IPS-20b (cell line): Measurements from ENCODE around the gene PPM1F.
"Not testable (repeated sequence)": the region's sequence is repeated elsewhere in the genome, so short reads cannot be mapped to it uniquely, and the experiment has no call there.

Experiments
- H3K27ac ChIP-seq: one replicate; pipeline ENCODE4 v1.5.1; 2013; ENCODE audit warnings: low read length
- H3K27me3 ChIP-seq: 2 replicates; pipeline ENCODE4 v1.6.1; 2013; ENCODE audit warnings: mild to moderate bottlenecking, low read length, inconsistent platforms; ENCODE audit not compliant: insufficient read depth
- H3K36me3 ChIP-seq: 2 replicates; pipeline ENCODE4 v1.6.1; 2013; ENCODE audit warnings: low read depth, mild to moderate bottlenecking, inconsistent platforms, low read length, moderate library complexity; ENCODE audit not compliant: insufficient read depth
- H3K4me1 ChIP-seq: 2 replicates; pipeline ENCODE4 v1.6.1; 2013; ENCODE audit warnings: mild to moderate bottlenecking, control low read depth, inconsistent platforms, low read length, moderate library complexity; ENCODE audit not compliant: insufficient read depth
- H3K4me3 ChIP-seq: 2 replicates; pipeline ENCODE4 v1.5.1; 2013; ENCODE audit warnings: mild to moderate bottlenecking, low read length, inconsistent platforms
- H3K9ac ChIP-seq: 2 replicates; pipeline ENCODE4 v1.6.1; 2013; ENCODE audit warnings: low read depth, mild to moderate bottlenecking, inconsistent platforms, low read length, moderate library complexity
- H3K9me3 ChIP-seq: 2 replicates; pipeline ENCODE4 v1.6.1; 2013; ENCODE audit warnings: mild to moderate bottlenecking, low read depth, low read length, inconsistent platforms; ENCODE audit not compliant: insufficient read depth

Gene PPM1F

DNA sequence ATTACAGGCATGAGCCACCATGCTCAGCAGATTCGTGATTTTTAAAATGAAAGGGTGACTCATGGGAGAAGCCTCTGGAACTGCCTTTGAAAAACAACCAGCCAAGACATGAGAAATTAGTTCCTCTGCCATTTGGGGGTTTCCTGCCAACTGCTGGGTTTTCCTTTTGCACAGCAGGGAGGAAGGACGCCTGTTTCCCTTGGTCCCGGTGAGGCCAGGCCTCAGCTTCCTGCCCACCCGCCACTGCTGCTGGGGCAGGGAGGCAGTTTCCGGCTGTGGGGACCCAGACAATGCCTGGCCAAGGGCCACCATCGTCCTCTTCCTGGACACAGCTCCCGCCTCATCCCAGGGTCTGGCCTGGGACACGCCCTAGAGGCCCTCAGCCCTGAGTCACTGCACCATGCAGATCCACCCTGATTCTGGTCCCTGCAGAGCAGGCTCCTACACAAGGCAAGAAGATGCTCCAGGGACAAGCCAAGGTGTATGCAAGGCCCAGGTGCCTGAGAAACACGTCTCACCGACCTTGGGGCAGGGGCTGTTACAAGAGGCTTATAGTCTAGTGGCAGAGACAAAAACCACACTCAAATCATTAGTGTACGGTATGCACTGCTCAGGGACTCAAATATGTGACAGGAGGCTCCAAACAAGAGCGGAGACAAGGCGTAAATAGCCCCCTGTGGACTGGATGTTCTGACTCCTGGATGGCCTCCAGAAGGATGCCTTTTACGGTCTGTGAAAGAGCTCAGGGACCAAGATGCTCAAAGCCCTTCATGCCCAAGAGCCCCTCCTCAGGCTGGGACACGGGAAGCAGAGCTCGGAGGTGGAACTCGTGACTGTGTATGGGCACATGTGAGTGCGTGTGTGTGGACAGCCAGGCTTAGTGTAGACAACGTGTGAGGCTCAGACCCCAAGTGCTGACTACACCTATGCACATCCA lies 10.0 kb downstream of the PPM1F start:
- Histone ChIP-seq H3K4me3 (no peak overlapping the region), H3K4me1 (peaks cover 4% of the 10 kb centered on the region), H3K9me3 (no peaks in the 10 kb centered on the region), H3K36me3 (peaks cover 14% of the 10 kb centered on the region), H3K27me3 (no peaks in the 10 kb centered on the region), H3K9ac (no peak overlapping the region), H3K27ac (no peak overlapping the region)

DNA sequence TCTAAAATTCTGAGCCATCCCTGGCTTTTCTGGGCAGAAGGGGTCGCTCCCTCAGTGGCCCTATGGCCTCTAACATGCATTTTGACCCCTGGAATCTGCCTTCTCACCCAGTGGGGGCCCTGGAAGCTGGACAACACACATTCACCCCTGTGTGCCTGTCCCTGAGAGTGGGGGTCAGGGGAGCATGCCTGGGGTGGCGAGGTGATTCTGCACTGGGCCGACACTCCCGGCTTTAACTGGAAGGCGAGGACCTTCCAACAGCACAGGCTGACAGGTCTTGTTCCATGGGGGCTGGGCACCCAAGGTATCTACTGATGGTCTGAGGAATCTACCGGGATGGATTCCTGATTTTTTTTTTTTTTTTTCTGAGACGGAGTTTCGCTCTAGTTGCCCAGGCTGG lies 10.7 kb downstream of the PPM1F start:
- Histone ChIP-seq H3K36me3 (peaks cover 14% of the 10 kb centered on the region), H3K4me3 (no peak overlapping the region), H3K9ac (no peak overlapping the region), H3K27me3 (no peaks in the 10 kb centered on the region), H3K4me1 (no peaks in the 10 kb centered on the region; the same call in 1 of the 2 replicates), H3K9me3 (no peaks in the 10 kb centered on the region), H3K27ac (no peak overlapping the region)

DNA sequence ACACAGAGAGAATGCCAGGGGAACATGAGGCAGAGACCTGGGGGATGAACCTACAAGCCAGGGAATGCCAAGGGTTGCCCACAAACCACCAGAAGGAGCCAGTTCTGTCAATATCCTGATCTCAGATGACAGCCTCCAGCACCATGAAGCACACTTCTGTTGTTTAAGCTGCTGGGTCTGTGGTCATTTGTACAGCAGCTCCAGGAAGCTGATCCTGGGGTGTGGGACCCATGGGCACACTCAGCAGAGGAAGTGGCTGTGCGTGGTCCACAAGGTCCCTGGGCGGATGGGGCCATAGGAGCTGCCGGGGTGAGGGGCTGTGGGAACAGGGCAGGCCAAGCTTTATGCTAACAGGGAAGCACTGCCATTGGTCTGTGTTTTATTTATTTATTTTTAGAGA lies 12.1 kb downstream of the PPM1F start:
- H3K9me3 ChIP-seq = no peaks in the 10 kb centered on the region
- H3K27me3 ChIP-seq = no peaks in the 10 kb centered on the region
- H3K4me3 ChIP-seq = no peak overlapping the region
- H3K9ac ChIP-seq = no peak overlapping the region
- no peaks in the 10 kb centered on the region; the same call in 1 of the 2 replicates for H3K4me1 ChIP-seq
- H3K36me3 ChIP-seq = peaks cover 18% of the 10 kb centered on the region
- no peak overlapping the region for H3K27ac ChIP-seq

DNA sequence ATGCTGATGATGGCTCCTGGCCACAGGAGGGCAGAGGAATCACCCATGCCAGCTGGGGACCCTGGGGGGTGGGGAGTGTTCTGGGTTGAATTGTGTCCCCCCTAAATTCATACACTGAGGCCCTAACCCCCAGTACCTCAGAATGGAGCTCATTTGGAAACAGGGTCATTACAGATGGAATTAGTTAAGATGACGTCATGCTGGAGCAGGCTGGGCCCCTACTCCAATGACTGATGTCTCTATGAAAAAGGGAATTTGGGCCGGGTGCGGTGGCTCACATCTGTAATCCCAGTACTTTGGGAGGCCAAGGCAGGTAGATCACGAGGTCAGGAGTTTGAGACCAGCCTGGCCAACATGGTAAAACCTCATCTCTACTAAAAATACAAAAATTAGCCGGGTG lies 12.7 kb downstream of the PPM1F start:
- not testable (repeated sequence) for H3K9me3 ChIP-seq, H3K4me3 ChIP-seq, H3K9ac ChIP-seq, H3K27me3 ChIP-seq, H3K27ac ChIP-seq, H3K4me1 ChIP-seq
- H3K36me3 ChIP-seq = peaks cover 13% of the 10 kb centered on the region

DNA sequence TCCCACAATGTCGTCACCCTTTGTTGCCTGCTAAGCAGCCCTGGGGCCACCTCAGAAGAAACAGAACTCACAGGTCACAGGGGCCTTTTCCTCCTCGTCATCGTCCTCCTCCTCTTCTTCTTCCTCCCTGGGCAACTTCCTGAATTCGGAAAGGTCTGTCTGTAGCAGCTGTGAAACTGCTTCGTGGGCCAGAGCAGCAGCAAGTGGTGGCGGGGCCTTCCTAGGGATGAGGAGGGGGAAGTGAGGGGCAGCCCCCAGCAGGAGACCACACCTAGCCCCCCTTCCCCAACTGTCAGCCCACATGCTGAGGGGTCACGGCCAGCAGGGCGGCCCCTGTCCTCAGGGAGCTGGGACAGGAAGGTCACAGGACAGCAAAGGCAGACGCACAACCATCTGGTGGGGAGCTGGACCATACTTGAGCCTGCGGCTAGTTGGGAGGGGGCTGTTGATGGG lies 13.2 kb downstream of the PPM1F start:
- H3K27me3 ChIP-seq = no peaks in the 10 kb centered on the region
- peaks cover 8% of the 10 kb centered on the region for H3K36me3 ChIP-seq
- no peaks in the 10 kb centered on the region for H3K9me3 ChIP-seq
- H3K4me3 ChIP-seq = no peak overlapping the region
- no peak overlapping the region for H3K9ac ChIP-seq
- H3K27ac ChIP-seq = no peak overlapping the region
- no peaks in the 10 kb centered on the region; the same call in 1 of the 2 replicates for H3K4me1 ChIP-seq

DNA sequence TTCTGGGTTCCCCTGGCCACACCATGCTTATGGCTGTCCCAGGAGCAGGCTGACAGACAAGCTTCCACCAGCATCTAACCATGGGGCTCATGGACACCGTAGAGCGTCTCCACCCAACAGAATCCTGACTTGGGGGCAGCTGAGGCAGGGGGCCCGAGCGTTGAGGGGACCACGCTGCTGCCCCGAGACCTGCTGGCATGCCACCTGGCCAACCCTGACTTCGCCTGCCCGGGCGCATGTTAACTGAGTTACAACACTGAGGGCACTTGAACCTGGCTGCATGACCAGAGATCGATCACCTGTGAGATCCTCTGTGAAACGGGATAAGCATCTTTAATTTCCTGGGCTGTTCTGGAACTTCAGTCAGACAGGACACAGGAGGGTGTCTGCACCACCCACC lies 13.7 kb downstream of the PPM1F start:
- H3K9ac ChIP-seq = no peak overlapping the region
- H3K9me3 ChIP-seq = no peaks in the 10 kb centered on the region
- no peaks in the 10 kb centered on the region for H3K27me3 ChIP-seq
- H3K27ac ChIP-seq = no peak overlapping the region
- peaks cover 4% of the 10 kb centered on the region; the same call in 1 of the 2 replicates for H3K36me3 ChIP-seq
- peak overlapping the region; percentile 83; the same call in 1 of the 2 replicates for H3K4me3 ChIP-seq
- H3K4me1 ChIP-seq = no peaks in the 10 kb centered on the region; the same call in 1 of the 2 replicates

DNA sequence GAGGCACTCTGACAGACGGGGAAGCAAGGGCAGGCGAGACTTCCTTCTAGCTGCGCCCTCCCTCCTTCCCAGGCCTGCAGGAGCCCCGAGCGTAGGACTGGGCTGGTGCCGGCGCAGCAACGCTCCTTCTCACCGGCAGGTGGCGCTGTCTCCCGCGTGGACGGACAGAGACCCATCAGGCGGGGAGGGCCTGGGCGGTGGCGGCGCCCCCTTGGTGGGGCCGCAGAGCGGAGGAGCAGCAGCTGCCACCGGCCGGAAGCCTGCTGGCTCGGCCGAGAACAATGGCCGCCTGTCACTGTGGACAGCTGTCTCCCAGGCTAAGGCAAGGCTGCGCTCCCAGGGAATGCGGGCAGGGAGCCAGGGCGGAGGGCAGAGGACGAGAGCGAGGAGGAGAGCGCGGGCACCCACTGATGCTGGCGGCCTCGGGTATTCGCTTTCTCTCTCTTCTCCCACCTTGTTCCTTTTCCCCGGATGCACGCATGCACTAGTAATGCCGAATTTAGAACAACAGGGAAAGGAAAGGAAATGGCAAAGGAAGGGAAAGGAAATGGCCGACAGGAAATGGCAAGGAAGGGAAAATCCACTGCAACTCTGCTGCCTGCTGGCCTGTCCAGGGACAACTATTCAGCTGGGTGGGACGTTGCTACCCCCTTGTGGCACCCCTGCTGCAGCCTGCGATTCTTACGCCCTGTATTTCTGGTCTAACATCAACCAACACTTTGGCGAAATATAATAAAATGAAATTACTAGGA lies 14.4 kb downstream of the PPM1F start:
- peaks cover 7% of the 10 kb centered on the region; the same call in 1 of the 2 replicates for H3K36me3 ChIP-seq
- H3K9ac ChIP-seq = peak overlapping the region; percentile 83; the same call in 1 of the 2 replicates
- H3K27ac ChIP-seq = no peak overlapping the region
- no peaks in the 10 kb centered on the region; the same call in 1 of the 2 replicates for H3K4me1 ChIP-seq
- no peaks in the 10 kb centered on the region for H3K27me3 ChIP-seq
- H3K9me3 ChIP-seq = no peaks in the 10 kb centered on the region
- peak overlapping the region; percentile 83 for H3K4me3 ChIP-seq

DNA sequence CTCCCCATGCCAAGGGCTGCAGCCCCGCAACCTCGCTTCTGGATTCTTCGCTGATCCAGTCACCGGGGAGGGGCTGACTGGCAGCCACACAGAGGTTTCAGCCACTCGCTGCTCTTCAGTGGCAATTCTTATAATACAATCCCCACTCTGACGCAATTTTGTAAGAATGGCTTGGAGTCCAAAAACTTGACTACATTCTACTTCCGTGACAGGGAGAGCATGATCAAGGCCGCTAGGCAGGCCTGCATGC lies 14.9 kb downstream of the PPM1F start:
- Histone ChIP-seq H3K9ac (peak overlapping the region; percentile 51; the same call in 1 of the 2 replicates), H3K27ac (no peak overlapping the region), H3K9me3 (no peaks in the 10 kb centered on the region), H3K4me3 (peak overlapping the region; percentile 83), H3K27me3 (no peaks in the 10 kb centered on the region), H3K4me1 (no peaks in the 10 kb centered on the region), H3K36me3 (peaks cover 11% of the 10 kb centered on the region; the same call in 1 of the 2 replicates)

DNA sequence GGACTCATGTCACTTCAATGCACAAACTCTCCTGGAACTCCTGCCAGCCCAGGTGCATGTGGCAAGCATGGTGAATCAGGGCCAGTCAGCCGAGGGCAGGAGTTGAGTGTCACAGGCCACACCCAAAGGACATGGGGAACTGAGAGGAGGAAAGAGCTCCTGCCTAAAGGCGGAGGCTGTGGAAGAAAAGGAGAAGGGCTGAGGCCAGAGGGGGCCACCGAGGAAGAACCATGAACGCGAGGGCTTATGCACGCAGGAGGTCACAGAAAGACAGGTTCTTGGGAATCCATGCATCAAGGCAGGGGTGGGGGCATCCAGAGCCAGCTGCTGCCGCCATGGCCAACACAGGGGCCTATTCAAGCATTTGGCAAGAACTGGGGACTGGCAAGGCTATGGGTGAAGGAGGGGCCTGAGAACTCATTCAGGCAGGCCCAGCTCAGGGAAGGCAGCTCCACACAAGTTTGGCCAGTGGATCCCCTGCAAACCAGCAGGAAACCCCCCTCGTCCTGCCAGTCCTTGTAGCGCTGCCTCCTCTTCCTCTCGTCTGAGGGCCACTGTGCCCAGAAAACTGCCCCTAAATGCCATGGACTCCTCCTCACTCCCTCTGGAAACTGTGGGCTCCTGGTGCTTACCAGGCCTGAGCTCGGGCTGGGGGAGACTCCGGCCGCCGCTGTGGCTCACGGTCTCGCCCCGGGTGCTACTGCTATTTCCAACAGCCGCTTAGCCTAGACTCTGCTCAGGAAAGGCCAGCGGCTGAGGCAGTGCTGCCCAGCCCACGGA lies 15.4 kb downstream of the PPM1F start:
- no peaks in the 10 kb centered on the region for H3K27me3 ChIP-seq
- H3K4me3 ChIP-seq = no peak overlapping the region
- H3K27ac ChIP-seq = no peak overlapping the region
- H3K9me3 ChIP-seq = no peaks in the 10 kb centered on the region
- H3K9ac ChIP-seq = peak overlapping the region; percentile 51; the same call in 1 of the 2 replicates
- no peaks in the 10 kb centered on the region for H3K4me1 ChIP-seq
- H3K36me3 ChIP-seq = peaks cover 11% of the 10 kb centered on the region

DNA sequence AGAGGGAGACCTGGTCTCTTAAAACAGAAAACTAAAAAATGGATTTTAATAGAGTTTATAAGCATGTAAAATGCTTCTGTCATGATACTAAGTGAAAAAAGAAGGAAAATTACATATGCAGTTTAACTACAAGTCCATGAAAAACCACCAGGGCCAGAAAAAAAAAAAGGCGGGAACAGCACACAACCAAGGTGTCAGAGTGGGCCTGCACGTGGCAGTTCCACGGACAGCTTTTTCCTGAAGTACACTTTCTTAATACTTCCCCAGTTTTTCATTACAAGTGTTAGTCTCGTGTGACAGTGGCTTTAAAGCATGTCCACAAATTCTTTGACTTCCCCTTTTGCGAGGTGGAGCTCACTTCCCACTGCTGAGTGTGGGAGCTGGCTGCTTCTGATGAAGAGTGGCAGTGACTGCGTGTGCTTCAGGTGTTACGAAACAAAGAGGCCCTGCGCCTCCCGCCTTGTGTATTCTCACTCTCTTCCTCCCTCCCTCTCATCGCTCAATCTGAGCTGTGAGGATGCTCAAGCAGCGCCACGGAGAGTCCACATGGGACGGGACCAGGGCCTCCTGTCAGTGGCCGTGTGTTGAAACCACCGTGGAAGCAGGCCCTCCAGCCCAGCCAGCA lies 16.4 kb downstream of the PPM1F start:
- Histone ChIP-seq H3K9ac (no peak overlapping the region), H3K4me3 (no peak overlapping the region), H3K36me3 (peaks cover 11% of the 10 kb centered on the region), H3K27ac (no peak overlapping the region), H3K9me3 (no peaks in the 10 kb centered on the region), H3K27me3 (no peaks in the 10 kb centered on the region), H3K4me1 (no peaks in the 10 kb centered on the region)

DNA sequence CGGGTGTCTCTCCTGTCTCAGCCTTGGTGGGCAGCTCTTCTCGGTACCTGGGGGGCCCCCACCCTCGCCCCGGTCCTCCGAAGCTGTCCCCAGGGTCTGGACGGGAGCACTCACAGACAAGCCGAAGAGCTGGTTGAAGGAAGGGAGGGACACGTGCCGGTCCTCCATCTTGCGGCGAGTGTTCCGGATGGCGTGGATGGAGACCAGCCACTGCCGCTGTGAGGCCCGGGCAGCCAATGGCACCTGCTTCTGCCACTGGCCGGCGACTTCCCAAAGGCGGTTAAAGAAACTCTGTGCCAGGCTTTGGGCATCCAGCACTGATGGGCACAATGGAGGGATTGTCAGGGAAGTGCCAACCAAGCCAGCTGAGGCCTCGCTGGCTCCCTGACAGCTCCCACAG lies 18.7 kb downstream of the PPM1F start:
- H3K36me3 ChIP-seq = peaks cover 16% of the 10 kb centered on the region
- H3K9ac ChIP-seq = no peak overlapping the region
- no peak overlapping the region for H3K27ac ChIP-seq
- H3K9me3 ChIP-seq = no peaks in the 10 kb centered on the region
- no peaks in the 10 kb centered on the region for H3K27me3 ChIP-seq
- no peaks in the 10 kb centered on the region for H3K4me1 ChIP-seq
- H3K4me3 ChIP-seq = no peak overlapping the region
